Measurements from ENCODE around the gene GLUL.

Gene GLUL

GRCh38 chr1:182397653-182398393 is 6.2 kb upstream of the GLUL start:
- peak; percentile 31 for DNase-seq (ENCODE audit: low read depth)
- TF ChIP-seq CTCF (conservative IDR thresholded peaks at IDR 0.05; ENCODE audit: control insufficient read depth, insufficient read depth, low read depth, low read length): no peak
- no peak overlapping the region for H3K4me3 ChIP-seq (ENCODE audit: control insufficient read depth, low read depth, low read length)

- no peak for TF ChIP-seq CTCF (conservative IDR thresholded peaks at IDR 0.05; ENCODE audit: control insufficient read depth, insufficient read depth, low read depth, low read length)
- no peak for DNase-seq (ENCODE audit: low read depth)
- no peak overlapping the region for H3K4me3 ChIP-seq (ENCODE audit: control insufficient read depth, low read depth, low read length)
These were observed 4.3 kb upstream of the GLUL start for GRCh38 chr1:182395906-182396305.

GRCh38 chr1:182394055-182394775 is 2.6 kb upstream of the GLUL start:
- TF ChIP-seq CTCF (conservative IDR thresholded peaks at IDR 0.05; ENCODE audit: control insufficient read depth, insufficient read depth, low read depth, low read length): no peak
- no peak overlapping the region for H3K4me3 ChIP-seq (ENCODE audit: control insufficient read depth, low read depth, low read length)
- DNase-seq (ENCODE audit: low read depth): no peak

- no peak for TF ChIP-seq CTCF (conservative IDR thresholded peaks at IDR 0.05; ENCODE audit: control insufficient read depth, insufficient read depth, low read depth, low read length)
- peak overlapping the region; percentile 58 for H3K4me3 ChIP-seq (ENCODE audit: control insufficient read depth, low read depth, low read length)
- peak; percentile 41 for DNase-seq (ENCODE audit: low read depth)
These were observed 749 bp upstream of the GLUL start for GRCh38 chr1:182392050-182393028.

- H3K4me3 ChIP-seq (ENCODE audit: control insufficient read depth, low read depth, low read length): peak overlapping the region; percentile 97
- TF ChIP-seq CTCF (conservative IDR thresholded peaks at IDR 0.05; ENCODE audit: control insufficient read depth, insufficient read depth, low read depth, low read length): no peak
- no peak for DNase-seq (ENCODE audit: low read depth)
These were observed 595 bp downstream of the GLUL start for GRCh38 chr1:182391028-182391361.

- no peak for DNase-seq (ENCODE audit: low read depth)
- TF ChIP-seq CTCF (conservative IDR thresholded peaks at IDR 0.05; ENCODE audit: control insufficient read depth, insufficient read depth, low read depth, low read length): no peak
- peak overlapping the region; percentile 97 for H3K4me3 ChIP-seq (ENCODE audit: control insufficient read depth, low read depth, low read length)
These were observed 2.0 kb downstream of the GLUL start for GRCh38 chr1:182389619-182390047.
